ENCODE measurements around the gene PIEZO1. TPM values are rescaled to one million over a fixed set of nuclear protein-coding genes. Genes with fewer than 3 reads are reported as not detected.

The PIEZO1 gene
- polyA plus RNA-seq, 1 experiment: 47.0 TPM

GRCh38 chr16:88719933-88720296 lies 65.1 kb downstream of the PIEZO1 start:
- DNase-seq (ENCODE audit: low read depth, low spot score): no peak
- no peaks in the 10 kb centered on the region for H3K27me3 ChIP-seq (ENCODE audit: control insufficient read depth, insufficient read depth, low read length)
- H3K4me3 ChIP-seq (ENCODE audit: low read depth, low read length): no peak overlapping the region
- TF ChIP-seq CTCF (IDR thresholded peaks at IDR 0.05; ENCODE audit: low read depth, low read length): no peak
- peaks cover 10% of the 10 kb centered on the region; the same call in 1 of the 2 replicates for H3K9me3 ChIP-seq (ENCODE audit: control insufficient read depth, insufficient read depth, low read length)
- POLR2A ChIA-PET: no interaction called here
- CTCF ChIA-PET: no interaction called here
- no peak overlapping the region for H3K27ac ChIP-seq (ENCODE audit: low read depth, low read length)

- Histone ChIP-seq H3K27ac (ENCODE audit: low read depth, low read length) (no peak overlapping the region), H3K27me3 (ENCODE audit: control insufficient read depth, insufficient read depth, low read length) (no peaks in the 10 kb centered on the region), H3K9me3 (ENCODE audit: control insufficient read depth, insufficient read depth, low read length) (peaks cover 10% of the 10 kb centered on the region; the same call in 1 of the 2 replicates), H3K4me3 (ENCODE audit: low read depth, low read length) (no peak overlapping the region)
- no peak for DNase-seq (ENCODE audit: low read depth, low spot score)
- CTCF ChIA-PET: no interaction called here
- no peak for TF ChIP-seq CTCF (IDR thresholded peaks at IDR 0.05; ENCODE audit: low read depth, low read length)
- POLR2A ChIA-PET: no interaction called here
Measured at GRCh38 chr16:88719267-88719932, 65.6 kb downstream of the PIEZO1 start.

- Histone ChIP-seq H3K9me3 (ENCODE audit: control insufficient read depth, insufficient read depth, low read length) (peaks cover 10% of the 10 kb centered on the region; the same call in 1 of the 2 replicates), H3K27me3 (ENCODE audit: control insufficient read depth, insufficient read depth, low read length) (no peaks in the 10 kb centered on the region), H3K4me3 (ENCODE audit: low read depth, low read length) (no peak overlapping the region), H3K27ac (ENCODE audit: low read depth, low read length) (no peak overlapping the region)
- no peak for TF ChIP-seq CTCF (IDR thresholded peaks at IDR 0.05; ENCODE audit: low read depth, low read length)
- CTCF ChIA-PET: interaction anchor here (2.8 kb wide), 1 partner anchor 19 kb away, joined by 10 read pairs; no protein-coding TSS in a partner anchor
- no peak for DNase-seq (ENCODE audit: low read depth, low spot score)
- POLR2A ChIA-PET: no interaction called here
Measured at GRCh38 chr16:88718178-88718577, 66.8 kb downstream of the PIEZO1 start.

- CTCF ChIA-PET: interaction anchor here (2.8 kb wide), 1 partner anchor 21 kb away, joined by 10 read pairs; no protein-coding TSS in a partner anchor
- Histone ChIP-seq H3K9me3 (ENCODE audit: control insufficient read depth, insufficient read depth, low read length) (peaks cover 10% of the 10 kb centered on the region; the same call in 1 of the 2 replicates), H3K27me3 (ENCODE audit: control insufficient read depth, insufficient read depth, low read length) (no peaks in the 10 kb centered on the region), H3K4me3 (ENCODE audit: low read depth, low read length) (no peak overlapping the region), H3K27ac (ENCODE audit: low read depth, low read length) (no peak overlapping the region)
- POLR2A ChIA-PET: no interaction called here
- no peak for DNase-seq (ENCODE audit: low read depth, low spot score)
- no peak for TF ChIP-seq CTCF (IDR thresholded peaks at IDR 0.05; ENCODE audit: low read depth, low read length)
Measured at GRCh38 chr16:88716601-88717001, 68.4 kb downstream of the PIEZO1 start.

GRCh38 chr16:88716201-88716600 lies 68.8 kb downstream of the PIEZO1 start:
- H3K27ac ChIP-seq (ENCODE audit: low read depth, low read length): no peak overlapping the region
- H3K4me3 ChIP-seq (ENCODE audit: low read depth, low read length): no peak overlapping the region
- no peak for DNase-seq (ENCODE audit: low read depth, low spot score)
- POLR2A ChIA-PET: interaction anchor here (0.8 kb wide), 1 partner anchor 21 kb away, joined by 3 read pairs; no protein-coding TSS in a partner anchor
- TF ChIP-seq CTCF (IDR thresholded peaks at IDR 0.05; ENCODE audit: low read depth, low read length): no peak
- CTCF ChIA-PET: interaction anchor here (2.8 kb wide), 1 partner anchor 21 kb away, joined by 10 read pairs; no protein-coding TSS in a partner anchor
- peaks cover 10% of the 10 kb centered on the region; the same call in 1 of the 2 replicates for H3K9me3 ChIP-seq (ENCODE audit: control insufficient read depth, insufficient read depth, low read length)
- no peaks in the 10 kb centered on the region for H3K27me3 ChIP-seq (ENCODE audit: control insufficient read depth, insufficient read depth, low read length)
